NCI-H2227 treated with DMSO at 0.1 percent for 48 hours (cell line): Measurements from ENCODE around the gene UBE2L3.
"Not testable (repeated sequence)": the region's sequence is repeated elsewhere in the genome, so short reads cannot be mapped to it uniquely, and the experiment has no call there.

ENCODE experiments used
- DNase-seq: peaks from one replicate; lab custom pipeline; 2025; lab: John Stamatoyannopoulos, UW

Gene UBE2L3

DNA sequence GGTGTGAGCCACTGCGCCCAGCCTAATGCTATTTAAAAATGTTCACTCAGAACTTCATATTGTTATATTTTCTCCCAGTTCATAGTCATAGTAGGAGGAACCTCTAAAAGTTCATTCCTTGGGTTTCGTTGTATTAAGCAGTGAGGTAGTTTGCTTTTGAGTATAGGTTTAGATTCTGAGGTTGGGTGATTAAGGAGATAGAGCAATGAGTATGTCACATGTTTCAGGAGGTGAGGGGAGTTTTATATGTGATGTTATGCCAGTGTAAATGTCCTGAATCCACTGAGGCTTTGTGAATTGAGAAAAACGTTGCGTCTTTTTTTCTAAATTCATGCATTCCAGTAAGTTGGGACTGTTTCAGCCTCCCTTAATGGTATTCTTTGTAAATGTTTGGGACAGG is 4.2 kb downstream of the UBE2L3 start:
- no peak for DNase-seq

DNA sequence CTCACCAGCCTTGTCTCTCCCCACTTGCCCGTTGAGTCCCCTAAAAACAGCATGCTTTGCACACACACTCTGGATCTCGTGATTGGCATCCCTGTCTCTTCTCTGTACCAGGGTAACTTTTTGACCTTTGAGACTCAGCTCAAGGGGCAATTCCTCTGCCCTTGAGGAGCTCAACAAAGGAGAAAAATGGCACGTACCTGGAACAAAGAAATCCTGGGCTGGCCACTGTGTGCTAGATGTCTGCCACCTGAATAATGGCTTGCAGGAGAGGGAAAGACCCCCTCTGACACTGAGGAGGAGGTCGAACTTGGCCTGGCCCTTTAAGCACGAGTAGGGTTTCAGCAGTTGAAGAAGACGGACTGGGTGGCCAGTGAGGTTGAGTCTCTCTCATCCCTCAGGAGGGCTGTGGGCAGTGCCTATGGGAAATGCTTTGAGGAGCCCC is 5.8 kb downstream of the UBE2L3 start:
- no peak for DNase-seq

DNA sequence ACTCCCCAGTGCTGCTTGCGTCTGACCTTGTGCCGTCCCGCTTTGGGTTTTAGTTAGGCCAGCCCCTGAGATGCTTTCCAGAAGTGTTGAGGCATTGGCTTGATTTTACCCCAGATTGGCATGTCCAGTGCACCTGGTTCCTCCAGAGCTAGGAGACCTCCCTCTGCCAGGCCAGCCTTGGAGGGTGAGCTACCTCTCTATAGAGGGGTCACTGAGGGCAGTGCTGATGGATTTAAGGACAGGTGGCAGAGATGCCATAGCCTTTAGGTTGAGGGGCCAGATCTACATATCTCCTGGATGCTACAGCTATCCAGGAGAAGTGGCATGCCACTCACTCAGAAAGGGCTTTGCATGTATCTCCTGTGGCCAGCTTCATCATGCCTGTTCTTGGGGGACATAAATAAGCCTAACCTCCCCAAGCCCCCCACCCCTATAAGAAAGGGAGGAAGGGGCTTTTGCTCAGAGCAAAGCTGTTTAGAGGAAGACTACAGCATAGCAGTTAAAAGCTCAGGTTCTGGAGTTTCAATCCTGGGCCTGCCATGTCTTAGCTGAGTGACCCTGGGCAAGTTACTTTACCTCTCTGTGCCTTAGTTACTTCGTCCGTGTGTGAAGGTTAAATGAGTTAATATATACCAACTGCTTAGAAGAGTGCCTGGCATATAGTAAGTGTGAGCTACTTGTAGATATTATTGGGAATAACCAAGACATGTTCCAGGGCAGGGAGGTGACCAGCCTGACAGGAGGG is 6.4 kb downstream of the UBE2L3 start:
- DNase-seq: no peak

DNA sequence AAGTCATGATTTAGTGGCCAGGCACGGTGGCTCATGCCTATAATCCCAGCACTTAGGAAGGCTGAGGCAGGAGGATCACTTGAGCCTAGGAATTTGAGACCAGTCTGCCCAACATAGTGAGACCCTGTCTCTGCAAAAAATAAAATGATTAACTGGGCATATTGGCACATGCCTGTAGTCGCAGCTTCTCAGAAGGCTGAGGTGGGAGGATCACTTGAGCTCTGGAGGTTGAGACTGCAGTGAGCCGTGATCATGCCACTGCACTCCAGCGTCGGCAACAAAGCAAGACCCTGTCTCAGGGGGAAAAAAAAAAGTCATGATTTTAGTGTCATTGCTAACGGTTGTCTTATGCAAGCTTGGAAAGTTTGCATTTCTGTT is 11.9 kb downstream of the UBE2L3 start:
- DNase-seq: no peak

- not testable (repeated sequence) for DNase-seq
These were observed 13.1 kb downstream of the UBE2L3 start for GRCh38 chr22:21580623-21581007.

GRCh38 chr22:21581009-21581713 is 13.6 kb downstream of the UBE2L3 start:
- DNase-seq: not testable (repeated sequence)

DNA sequence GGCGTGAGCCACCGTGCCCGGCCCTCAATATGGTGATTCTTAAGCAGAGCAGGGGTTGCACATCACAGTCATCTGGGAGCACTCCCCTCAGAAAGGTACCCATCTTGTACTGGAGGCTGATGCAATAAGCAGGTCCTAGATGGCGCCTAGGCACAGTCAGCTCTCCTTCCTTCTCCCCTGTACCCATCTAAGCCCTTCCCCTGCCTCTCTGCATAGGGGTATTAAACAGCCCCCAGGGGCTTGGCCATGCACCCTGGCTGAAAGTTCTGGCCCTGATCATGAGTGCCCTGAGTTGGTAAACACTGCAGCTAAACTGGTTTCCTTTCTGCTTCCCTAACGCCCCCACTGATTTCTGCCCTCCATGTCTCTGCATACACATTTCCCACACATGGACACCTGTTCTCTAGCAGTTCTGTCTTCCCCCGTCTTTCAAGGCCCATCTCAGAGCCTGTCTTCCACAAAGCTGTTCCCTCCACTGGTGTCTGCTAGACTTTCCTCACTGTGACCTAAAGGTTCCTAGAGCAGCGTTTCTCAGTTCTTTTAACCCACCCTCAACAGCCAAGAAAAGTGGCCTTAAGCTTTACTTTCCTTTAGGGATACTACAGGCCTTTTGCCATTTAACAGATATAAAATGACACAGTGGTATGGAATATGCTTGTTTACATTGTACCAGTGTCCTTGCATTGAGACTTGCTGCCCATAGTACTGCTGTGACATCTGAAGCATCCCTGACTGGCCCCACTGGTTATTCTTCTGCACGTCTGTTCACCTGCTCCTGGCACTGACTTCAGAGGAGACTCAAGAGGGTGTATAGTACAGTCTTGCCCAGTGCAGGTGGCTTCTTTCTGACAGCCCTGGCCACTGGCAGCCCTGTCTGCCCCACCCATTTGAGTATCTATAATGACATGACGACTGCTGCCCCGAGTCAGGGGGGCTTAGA is 15.6 kb downstream of the UBE2L3 start:
- DNase-seq: no peak

- DNase-seq: no peak
These were observed 17.9 kb downstream of the UBE2L3 start for GRCh38 chr22:21585389-21585788.

- DNase-seq: no peak
These were observed 20.5 kb downstream of the UBE2L3 start for GRCh38 chr22:21587803-21588611.

GRCh38 chr22:21589396-21589795 is 21.9 kb downstream of the UBE2L3 start:
- no peak for DNase-seq

DNA sequence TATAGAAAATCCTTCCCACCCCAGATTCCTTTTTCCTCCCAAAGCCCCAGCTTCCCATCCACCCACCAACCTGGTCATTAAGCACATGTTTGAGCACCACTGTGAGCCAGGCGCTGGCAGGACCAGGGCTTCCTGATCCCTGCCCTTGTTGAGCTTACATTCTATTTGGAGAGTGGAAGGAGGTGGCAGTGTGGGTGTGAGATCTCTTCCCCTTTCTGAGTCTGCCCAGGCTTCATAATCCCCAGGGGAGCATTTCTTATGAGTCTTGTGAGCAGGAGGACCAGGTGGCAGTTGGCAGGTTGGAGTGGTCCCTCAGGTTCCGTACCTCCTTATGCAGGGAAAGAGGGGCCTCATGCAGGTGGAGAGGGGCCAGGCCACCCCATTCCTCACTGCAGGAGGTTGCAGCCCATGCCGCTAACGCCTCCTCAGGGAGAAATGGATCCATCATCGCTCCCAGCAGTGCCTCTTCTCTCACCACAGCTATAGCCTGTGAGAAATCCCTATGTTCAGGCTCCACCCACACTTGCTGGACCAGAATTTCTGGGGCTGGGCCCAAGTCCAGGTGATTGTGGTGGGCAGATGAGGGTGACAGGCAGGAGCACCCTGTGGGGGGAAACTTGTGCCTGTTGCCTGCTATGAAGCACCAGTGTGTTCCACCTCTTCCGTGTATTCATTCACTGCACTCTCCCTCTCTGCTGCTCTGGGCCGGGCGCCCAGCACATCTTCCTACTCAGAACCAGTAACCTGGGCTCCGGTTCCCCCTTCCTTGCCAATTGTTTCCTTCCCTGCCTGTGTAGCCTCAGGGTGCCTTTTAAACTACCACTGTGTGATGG is 23.5 kb downstream of the UBE2L3 start:
- no peak for DNase-seq

GRCh38 chr22:21591695-21592094 is 24.2 kb downstream of the UBE2L3 start:
- DNase-seq: no peak

DNA sequence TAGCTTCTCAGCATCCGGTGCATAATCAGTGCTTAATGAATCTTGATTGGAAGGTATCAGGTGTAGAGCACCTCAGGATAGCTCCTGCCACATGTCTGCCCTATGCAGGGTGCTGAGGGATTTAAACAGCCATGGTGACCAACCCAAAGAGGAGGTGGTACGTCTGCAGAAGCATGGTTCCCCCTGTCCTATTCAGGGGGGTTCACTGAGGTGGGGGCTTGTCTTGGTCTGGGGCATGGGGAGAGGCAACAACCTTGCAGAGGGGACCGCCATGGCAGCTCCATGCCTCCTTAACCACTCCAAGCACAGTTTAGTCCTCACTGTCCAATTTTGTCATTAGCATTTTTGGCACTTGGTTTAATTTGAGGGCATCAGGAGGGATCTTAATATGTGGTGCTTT is 24.9 kb downstream of the UBE2L3 start:
- DNase-seq: no peak

- no peak for DNase-seq
These were observed 26.1 kb downstream of the UBE2L3 start for GRCh38 chr22:21593406-21594232.

DNA sequence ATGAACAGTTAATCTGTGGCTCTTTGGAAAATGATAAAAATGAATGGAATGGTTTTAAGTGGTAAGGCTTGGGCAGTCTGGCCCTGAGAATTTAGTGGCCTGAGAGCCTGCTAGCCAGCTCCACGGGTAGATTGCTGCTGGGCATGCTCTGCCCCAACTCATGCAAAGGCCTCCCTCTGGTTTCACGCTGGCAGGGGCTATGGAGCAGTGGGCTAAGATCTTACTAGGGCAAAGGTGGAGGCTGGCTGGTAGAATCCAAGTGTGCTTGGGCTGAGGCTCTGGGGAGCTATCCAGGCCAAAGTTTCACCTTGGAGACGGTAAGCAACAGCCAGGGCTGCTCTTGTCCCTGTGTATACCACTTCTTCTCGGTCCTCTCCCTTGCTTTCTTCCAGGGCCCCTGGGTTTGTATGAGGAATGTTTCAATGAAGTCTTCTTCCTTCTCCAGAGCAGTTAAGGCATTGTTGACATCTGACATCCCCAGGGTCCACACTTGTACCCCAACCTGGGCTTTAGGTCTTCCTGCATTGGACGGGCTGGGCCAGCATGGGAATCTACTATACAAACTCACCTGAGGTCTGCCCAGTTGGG is 27.4 kb downstream of the UBE2L3 start:
- DNase-seq: no peak

DNA sequence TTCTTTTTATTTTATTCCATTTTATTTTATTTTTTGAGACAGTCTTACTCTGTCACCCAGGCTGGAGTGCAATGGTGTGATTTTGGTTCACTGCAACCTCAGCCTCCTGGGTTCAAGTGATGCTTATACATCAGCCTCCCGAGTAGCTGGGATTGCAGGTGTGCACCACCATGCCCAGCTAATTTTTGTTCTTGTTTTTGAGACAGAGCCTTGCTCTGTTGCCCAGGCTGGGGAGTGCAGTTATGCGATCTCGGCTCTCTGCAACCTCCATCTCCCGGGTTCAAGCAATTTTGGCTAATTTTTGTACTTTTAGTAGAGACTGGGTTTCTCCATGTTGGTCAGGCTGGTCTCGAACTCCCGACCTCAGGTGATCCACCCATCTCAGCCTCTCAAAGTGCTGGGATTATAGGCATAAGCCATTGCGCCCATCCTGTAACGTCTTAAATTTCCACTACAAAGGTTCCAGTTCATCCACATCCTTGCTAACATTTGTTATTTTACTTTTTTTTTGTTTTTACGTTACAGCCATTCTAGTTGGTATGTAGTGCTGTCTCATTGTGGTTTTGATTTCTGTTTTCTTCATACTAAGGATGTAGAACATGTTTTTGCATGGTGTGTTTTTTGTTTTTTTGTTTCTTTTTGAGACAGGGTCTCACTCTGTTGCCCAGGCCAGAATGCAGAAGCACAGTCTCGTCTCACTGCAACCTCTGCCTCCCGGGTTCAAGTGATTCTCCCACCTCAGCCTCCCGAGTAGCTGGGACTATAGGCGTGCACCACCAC is 29.0 kb downstream of the UBE2L3 start:
- DNase-seq: not testable (repeated sequence)

GRCh38 chr22:21598302-21598701 is 30.8 kb downstream of the UBE2L3 start:
- no peak for DNase-seq

DNA sequence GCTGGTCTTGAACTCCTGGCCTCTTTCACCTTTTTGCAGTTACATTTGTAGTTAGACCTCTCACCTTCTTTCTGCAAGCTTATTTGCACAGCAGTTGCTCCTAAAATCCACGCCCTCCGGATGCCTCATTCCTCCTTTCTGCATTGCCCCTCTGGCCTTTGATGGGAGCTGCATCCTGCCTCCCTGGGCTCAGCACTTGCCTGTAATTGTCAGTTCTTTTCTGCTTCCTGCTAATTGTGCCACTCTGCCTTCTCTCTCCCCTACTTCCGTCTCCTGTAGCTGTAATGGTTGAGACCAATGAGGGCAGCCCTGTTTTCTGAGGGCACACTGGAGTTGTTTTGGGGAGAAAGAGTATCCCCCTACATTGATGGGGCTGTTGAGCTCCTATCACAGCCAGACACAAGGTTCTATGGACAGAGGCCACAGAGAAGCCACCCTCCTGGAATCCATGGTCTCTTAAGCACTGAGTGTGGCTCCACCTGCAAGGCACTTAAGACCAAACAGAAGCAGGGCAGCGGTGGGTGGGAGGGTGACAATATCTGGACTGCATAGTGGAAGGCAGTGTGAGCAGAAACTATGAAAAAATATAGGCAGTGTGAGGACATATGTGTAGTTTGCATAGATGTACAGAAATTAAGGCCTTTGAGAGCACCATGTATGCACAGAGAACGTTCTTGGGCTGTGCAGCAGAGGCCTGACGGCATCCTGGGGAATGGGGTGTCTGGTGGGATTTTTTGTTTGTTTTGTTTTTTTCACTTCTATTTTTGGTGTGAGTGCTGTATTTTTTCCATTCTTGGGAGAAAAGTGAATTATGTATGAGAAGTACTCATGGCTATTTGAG is 31.8 kb downstream of the UBE2L3 start:
- peak; percentile 32 for DNase-seq
